Heart right ventricle (tissue), 16 donors: ENCODE results near the gene EGR2. TPM values are rescaled to one million over a fixed set of nuclear protein-coding genes. Genes with fewer than 3 reads are reported as not detected.

Source experiments
- ATAC-seq, 8 donors: fragments of 200-7000 bp; cut with Tn5 transposase; one replicate each; pipeline ENCODE4 v1.9.1; 2020; ENCODE audit warnings: mild to moderate bottlenecking in 8 of 8, moderate library complexity in 8 of 8, moderate number of reproducible peaks in 1 of 8
- DNase-seq, 2 donors: peaks; one replicate each; pipeline ENCODE4 v3.0.0-alpha.2; 2020
- H3K27ac ChIP-seq, 10 donors: fragments of 200-600 bp; sonication (generic) in 2 of 10; one replicate each; pipeline versions ENCODE4 v1.5.0 to v1.8.0; 2020 to 2022; ENCODE audit warnings: mild to moderate bottlenecking in 3 of 10
- H3K27me3 ChIP-seq, 7 donors: fragments of 200-600 bp; one replicate each; pipeline ENCODE4 v1.8.0; 2021 to 2022; ENCODE audit warnings: mild to moderate bottlenecking in 2 of 7
- H3K36me3 ChIP-seq, 9 donors: fragments of 200-600 bp; sonication (generic) in 1 of 9; one replicate each; pipeline versions ENCODE4 v1.5.0 to v1.8.0; 2020 to 2022; ENCODE audit warnings: mild to moderate bottlenecking in 2 of 9
- H3K4me1 ChIP-seq, 9 donors: fragments of 200-600 bp; sonication (generic) in 1 of 9; one replicate each; pipeline versions ENCODE4 v1.5.0 to v1.8.0; 2020 to 2022; ENCODE audit warnings: mild to moderate bottlenecking in 4 of 9
- H3K4me3 ChIP-seq, 10 donors: fragments of 200-600 bp; sonication (generic) in 2 of 10; one replicate each; pipeline versions ENCODE4 v1.5.0 to v1.8.0; 2020 to 2022; ENCODE audit warnings: mild to moderate bottlenecking in 7 of 10, moderate library complexity in 2 of 10
- H3K9me3 ChIP-seq, 11 donors: fragments of 200-600 bp in 10 of 11; sonication (generic) in 2 of 11; one replicate each; pipeline versions ENCODE4 v1.5.0 to v1.8.0; 2013 to 2022; ENCODE audit warnings: mild to moderate bottlenecking in 2 of 11, control low read depth in 1 of 11, moderate library complexity in 1 of 11
- WGBS, 2 donors: extraction: QIAGEN DNeasy Blood & Tissue Kit; methylation state at CpG; one replicate each; pipeline ENCODE4 v1.1.7; 2013; ENCODE audit warnings: inconsistent platforms in 1 of 2; 5-methylcytosine and 5-hydroxymethylcytosine counted together
- intact Hi-C, 10 donors: fragments of 100-400 bp; cut with DNase I; formaldehyde crosslinking; loops; one replicate each; pipeline versions ENCODE4 v1.11.1 to v1.14.2; 2022
- polyA plus RNA-seq, 2 donors: library from polyadenylated mRNA; stranded (reverse); fragments of 200-250 nt; gene quantifications; one replicate each; pipeline ENCODE4 v1.2.3, GENCODE V29; 2013
- total RNA-seq, 10 donors: library from RNA; stranded (reverse); fragmentation: NEBNext Ultra II Directional in 3 of 10; extraction: Animal tissue kit (Norgen Biotek cat#: 25700) in 3 of 10; gene quantifications; one replicate each; pipeline versions ENCODE4 v1.2.1 to v1.2.4, GENCODE V29; 2021 to 2023
- TF ChIP-seq, protein P1 (sequence below), 9 donors: fragments of 200-600 bp; sonication (generic) in 2 of 9; IDR thresholded peaks; one replicate each; pipeline versions ENCODE4 v1.5.0 to v1.8.0; 2021 to 2022; ENCODE audit warnings: antibody characterized with exemption in 9 of 9, mild to moderate bottlenecking in 5 of 9, moderate library complexity in 1 of 9
- donor health status: Arrhythmogenic right ventricular cardiomyopathy.
- donor health status: ischemic (EF 13 %, LVEDD 7.1; RV severe dilation, severe dysfunction).
- donor health status: healthy with polysubstance abuse.
- donor health status: DM: no; HTN: yes; CAD: no.
- donor health status: DM: no; HTN: no; CAD: no.
- donor health status: ischemic (EF 25% LVEDD 6.9; RV normal size, moderate dysfunction).
- donor health status: ischemic (EF 25% LVEDD 5.7; RV mildly dilated, moderate dysfunction).
- donor health status: healthy.
- donor health status: DM: yes; HTN: yes; CAD: no.
- donor health status: Ischemic cardiomyopathy.
- donor health status: ischemic (EF 35%, LVEDD 5.7; RV mildly dilated, moderate dysfunction).
- donor health status: nonischemic (EF 11% LVEDD 7.7; RV severe dilation, severe dysfunction).
- donor health status: DM: yes; HTN: yes; CAD: no.
- donor health status: PGD.
- donor health status: ischemic (EF 29% LVEDD 5.4; RV normal size, mild dysfunction).
- donor health status: nonischemic (EF 23%, LVEDD 6.1; RV moderate dilation, normal function).

EGR2 gene
- total and polyA plus RNA-seq, 12 donors, result 0.49 to 19.3 (median 2.9) TPM

DNA sequence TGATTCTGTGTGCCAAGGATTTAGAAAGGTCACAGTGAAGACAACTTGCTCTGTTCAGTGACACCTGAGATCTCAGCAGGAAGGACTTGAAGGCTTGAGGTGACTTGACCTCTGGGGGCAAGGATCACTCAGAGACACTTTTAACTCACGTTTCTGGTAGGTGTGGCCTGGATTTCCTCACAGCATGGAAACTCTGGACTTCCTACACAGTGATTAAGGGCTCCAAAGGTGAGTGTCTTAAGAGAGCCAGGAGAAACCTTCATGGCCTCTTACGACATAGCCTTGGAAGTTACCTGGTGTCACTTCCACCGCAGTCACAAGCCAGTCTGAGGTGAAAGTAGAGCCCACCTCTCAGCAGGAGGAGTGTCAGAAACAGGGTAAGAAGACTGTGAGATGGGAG lies 49.8 kb downstream of the EGR2 start:
- Histone ChIP-seq H3K4me3 (no peak overlapping the region), H3K27ac (no peak overlapping the region), H3K9me3 (no peaks in the 10 kb centered on the region), H3K36me3 (no peaks in the 10 kb centered on the region), H3K27me3 (no peaks in the 10 kb centered on the region), H3K4me1 (peaks cover 3 to 41% (median 18%) of the 10 kb centered on the region in 9 donors)
- intact Hi-C loops, result no loop called here
- 74 to 77% methylated on average over 3 of the region's 3 CpGs for WGBS, 2 donors
- ATAC-seq (no peak), DNase-seq (no peak)
- TF ChIP-seq, protein P1, sequence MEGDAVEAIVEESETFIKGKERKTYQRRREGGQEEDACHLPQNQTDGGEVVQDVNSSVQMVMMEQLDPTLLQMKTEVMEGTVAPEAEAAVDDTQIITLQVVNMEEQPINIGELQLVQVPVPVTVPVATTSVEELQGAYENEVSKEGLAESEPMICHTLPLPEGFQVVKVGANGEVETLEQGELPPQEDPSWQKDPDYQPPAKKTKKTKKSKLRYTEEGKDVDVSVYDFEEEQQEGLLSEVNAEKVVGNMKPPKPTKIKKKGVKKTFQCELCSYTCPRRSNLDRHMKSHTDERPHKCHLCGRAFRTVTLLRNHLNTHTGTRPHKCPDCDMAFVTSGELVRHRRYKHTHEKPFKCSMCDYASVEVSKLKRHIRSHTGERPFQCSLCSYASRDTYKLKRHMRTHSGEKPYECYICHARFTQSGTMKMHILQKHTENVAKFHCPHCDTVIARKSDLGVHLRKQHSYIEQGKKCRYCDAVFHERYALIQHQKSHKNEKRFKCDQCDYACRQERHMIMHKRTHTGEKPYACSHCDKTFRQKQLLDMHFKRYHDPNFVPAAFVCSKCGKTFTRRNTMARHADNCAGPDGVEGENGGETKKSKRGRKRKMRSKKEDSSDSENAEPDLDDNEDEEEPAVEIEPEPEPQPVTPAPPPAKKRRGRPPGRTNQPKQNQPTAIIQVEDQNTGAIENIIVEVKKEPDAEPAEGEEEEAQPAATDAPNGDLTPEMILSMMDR (IDR thresholded peaks at IDR 0.05), result no peak

DNA sequence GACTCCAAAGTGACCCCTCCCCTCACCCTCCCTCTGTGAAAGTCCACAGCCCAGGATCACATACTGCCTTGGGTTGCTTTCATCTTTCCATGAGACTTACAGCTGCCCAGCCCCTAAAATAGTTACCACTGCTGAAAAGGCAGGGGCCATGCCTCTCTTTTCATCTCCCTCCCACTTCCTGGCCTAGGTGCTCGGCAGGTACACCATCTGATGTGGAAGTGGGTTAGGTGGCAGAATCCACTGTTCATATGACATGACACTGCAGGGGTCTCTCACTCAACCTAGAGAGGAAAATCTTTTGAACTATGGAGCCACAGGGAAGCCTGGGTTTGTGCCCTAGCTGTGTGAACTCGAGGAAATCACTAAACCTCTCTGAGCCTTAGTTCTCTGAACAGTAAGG lies 50.4 kb downstream of the EGR2 start:
- DNase-seq, result no peak
- H3K9me3 ChIP-seq, result no peaks in the 10 kb centered on the region
- no peak overlapping the region for H3K4me3 ChIP-seq
- H3K36me3 ChIP-seq, result no peaks in the 10 kb centered on the region
- intact Hi-C loops, result no loop called here
- no peaks in the 10 kb centered on the region for H3K27me3 ChIP-seq
- TF ChIP-seq, protein P1 (IDR thresholded peaks at IDR 0.05), result no peak
- no peak for ATAC-seq
- H3K27ac ChIP-seq, result no peak overlapping the region
- WGBS, 2 donors, result 94 to 95% methylated on average over 2 of the region's 2 CpGs
- H3K4me1 ChIP-seq, result peaks cover 3 to 41% (median 14%) of the 10 kb centered on the region in 9 donors

- TF ChIP-seq, protein P1 (IDR thresholded peaks at IDR 0.05), result no peak
- ATAC-seq (no peak), DNase-seq (no peak)
- Histone ChIP-seq H3K27ac (peak overlapping the region in 4 of 10 donors; percentile 57 to 69 (median 63)), H3K4me3 (no peak overlapping the region), H3K9me3 (no peaks in the 10 kb centered on the region), H3K27me3 (no peaks in the 10 kb centered on the region), H3K36me3 (no peaks in the 10 kb centered on the region), H3K4me1 (peaks cover 3 to 40% (median 25%) of the 10 kb centered on the region in 9 donors)
- 95 to 97% methylated on average over 4 of the region's 4 CpGs for WGBS, 2 donors
- intact Hi-C loops, result loop anchor here in 2 of 10 donors (5.0 kb wide), 2 partner anchors 38 to 53 kb away; partner anchors contain the start of genes ADO (in 1 of the 2) and EGR2 (in 1 of the 2)
These were observed 52.2 kb downstream of the EGR2 start for GRCh38 chr10:62764011-62764410.

DNA sequence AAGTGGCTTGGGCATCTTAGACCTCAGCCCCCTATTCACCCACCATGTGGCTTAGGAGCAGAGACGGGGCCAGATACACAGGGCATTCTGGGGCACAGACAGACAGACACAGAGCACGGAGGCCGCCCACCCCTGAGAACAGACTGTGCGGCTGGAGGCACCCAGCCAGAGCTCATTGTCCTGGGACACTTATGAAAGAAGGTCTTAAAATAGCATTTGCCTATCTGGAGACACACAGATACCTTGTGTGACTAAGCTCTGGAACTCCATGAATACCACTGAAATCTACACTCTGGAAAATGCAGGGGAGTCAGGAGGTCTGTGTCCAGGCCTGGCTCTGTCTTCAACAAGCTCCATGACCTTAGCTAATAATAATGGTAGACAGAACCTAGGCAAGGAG lies 53.0 kb downstream of the EGR2 start:
- peak; percentile 52 to 64 for DNase-seq
- Histone ChIP-seq H3K4me3 (no peak overlapping the region), H3K36me3 (no peaks in the 10 kb centered on the region), H3K4me1 (peaks cover 3 to 40% (median 25%) of the 10 kb centered on the region in 9 donors), H3K27ac (peak overlapping the region in 8 of 10 donors; percentile 8 to 69 (median 60)), H3K27me3 (no peaks in the 10 kb centered on the region), H3K9me3 (no peaks in the 10 kb centered on the region)
- TF ChIP-seq, protein P1 (IDR thresholded peaks at IDR 0.05), result no peak
- ATAC-seq, result peak; percentile 53 to 98 (median 92)
- intact Hi-C loops, result loop anchor here in 3 of 10 donors (2.0 to 5.0 kb wide), 3 partner anchors 39 to 54 kb away; partner anchors contain the start of genes EGR2 (in 2 of the 3) and ADO (in 1 of the 3)
- 50 to 56% methylated on average over 4 of the region's 4 CpGs for WGBS, 2 donors

Other genes with a start within 250 kb of the EGR2 start
- gene ADO, start 11.6 kb downstream of the EGR2 start, total RNA-seq, result 10 to 100 TPM; 14.9 to 21.0 (median 17.5) TPM
- 10 to 100 TPM in 1 of 2 donors, 1 to 10 TPM in 1; 5.1 to 14.6 TPM for gene ADO, start 11.6 kb downstream of the EGR2 start, polyA plus RNA-seq